Measurements from ENCODE around the gene PGM3. TPM values are rescaled to one million over a fixed set of nuclear protein-coding genes. Genes with fewer than 3 reads are reported as not detected.

PGM3 gene
- total RNA-seq, 2 donors from 2014 or later = 78.3 to 101 TPM

DNA sequence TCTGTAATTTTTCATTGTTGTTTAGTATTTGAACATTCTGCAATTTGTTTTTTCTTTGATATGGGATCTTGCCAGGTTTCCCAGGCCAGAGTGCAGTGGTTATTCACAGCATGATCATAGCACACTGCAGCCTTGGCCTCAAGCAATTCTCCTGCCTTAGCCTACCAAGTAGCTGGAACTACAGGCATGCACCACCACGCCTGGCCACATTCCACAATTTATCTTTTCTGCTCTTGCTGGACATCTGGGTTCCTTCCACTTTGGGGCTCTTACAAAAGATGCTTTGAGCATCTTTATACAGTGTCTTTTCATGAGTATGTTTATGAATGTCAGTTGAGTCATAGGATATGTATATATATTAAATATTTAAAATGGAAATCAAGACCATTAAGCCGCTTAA, 42.0 kb downstream of the PGM3 start:
- WGBS, 2 experiments (ENCODE audit: insufficient coverage in 1 of 2, insufficient read length in 1 of 2) = 87% methylated on average over 2 of the region's 2 CpGs; no CpG with 5 or more reads in 1 of the 2 experiments

GRCh38 chr6:83138758-83139157, 54.3 kb downstream of the PGM3 start:
- Histone ChIP-seq H3K9me3 (ENCODE audit: control insufficient read depth, low read length) (no peaks in the 10 kb centered on the region), H3K4me3 (ENCODE audit: low read length) (no peak overlapping the region), H3K27me3 (ENCODE audit: control insufficient read depth, insufficient read depth, low read length, poor library complexity, severe bottlenecking) (no peaks in the 10 kb centered on the region), H3K27ac (ENCODE audit: low read depth, low read length) (no peak overlapping the region), H3K36me3 (ENCODE audit: control insufficient read depth, insufficient read depth, low read length) (peaks cover 87% of the 10 kb centered on the region), H3K9ac (ENCODE audit: extremely low read depth, low read length, poor library complexity, severe bottlenecking) (no peak overlapping the region), H3K4me1 (ENCODE audit: control insufficient read depth, insufficient read depth, low read length) (no peaks in the 10 kb centered on the region)
- no peaks in the 10 kb centered on the region for H3K9me3 Mint-ChIP-seq
- no peak for DNase-seq
- TF ChIP-seq, protein P1, sequence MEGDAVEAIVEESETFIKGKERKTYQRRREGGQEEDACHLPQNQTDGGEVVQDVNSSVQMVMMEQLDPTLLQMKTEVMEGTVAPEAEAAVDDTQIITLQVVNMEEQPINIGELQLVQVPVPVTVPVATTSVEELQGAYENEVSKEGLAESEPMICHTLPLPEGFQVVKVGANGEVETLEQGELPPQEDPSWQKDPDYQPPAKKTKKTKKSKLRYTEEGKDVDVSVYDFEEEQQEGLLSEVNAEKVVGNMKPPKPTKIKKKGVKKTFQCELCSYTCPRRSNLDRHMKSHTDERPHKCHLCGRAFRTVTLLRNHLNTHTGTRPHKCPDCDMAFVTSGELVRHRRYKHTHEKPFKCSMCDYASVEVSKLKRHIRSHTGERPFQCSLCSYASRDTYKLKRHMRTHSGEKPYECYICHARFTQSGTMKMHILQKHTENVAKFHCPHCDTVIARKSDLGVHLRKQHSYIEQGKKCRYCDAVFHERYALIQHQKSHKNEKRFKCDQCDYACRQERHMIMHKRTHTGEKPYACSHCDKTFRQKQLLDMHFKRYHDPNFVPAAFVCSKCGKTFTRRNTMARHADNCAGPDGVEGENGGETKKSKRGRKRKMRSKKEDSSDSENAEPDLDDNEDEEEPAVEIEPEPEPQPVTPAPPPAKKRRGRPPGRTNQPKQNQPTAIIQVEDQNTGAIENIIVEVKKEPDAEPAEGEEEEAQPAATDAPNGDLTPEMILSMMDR (conservative IDR thresholded peaks at IDR 0.05) = no peak
- no peak overlapping the region for H3K4me3 Mint-ChIP-seq
- H3K36me3 Mint-ChIP-seq (ENCODE audit: low read depth) = peaks cover 42% of the 10 kb centered on the region
- H3K27me3 Mint-ChIP-seq (ENCODE audit: insufficient read depth) = no peaks in the 10 kb centered on the region
- H3K4me1 Mint-ChIP-seq = no peaks in the 10 kb centered on the region
- no peak overlapping the region for H3K27ac Mint-ChIP-seq
- WGBS, 2 experiments (ENCODE audit: insufficient coverage in 1 of 2, insufficient read length in 1 of 2) = 94 to 95% methylated on average over 2 to 3 of the region's 3 CpGs

More for the DNA sequence above, 42.0 kb downstream of the PGM3 start:
- Mint-ChIP-seq H3K27me3 (ENCODE audit: insufficient read depth) (no peaks in the 10 kb centered on the region), H3K4me3 (no peak overlapping the region), H3K4me1 (no peaks in the 10 kb centered on the region), H3K9me3 (no peaks in the 10 kb centered on the region), H3K36me3 (ENCODE audit: low read depth) (peaks cover 44% of the 10 kb centered on the region), H3K27ac (no peak overlapping the region)
- no peak overlapping the region for H3K4me3 ChIP-seq (ENCODE audit: low read length)
- H3K27me3 ChIP-seq (ENCODE audit: control insufficient read depth, insufficient read depth, low read length, poor library complexity, severe bottlenecking) = no peaks in the 10 kb centered on the region
- no peaks in the 10 kb centered on the region for H3K4me1 ChIP-seq (ENCODE audit: control insufficient read depth, insufficient read depth, low read length)
- H3K9ac ChIP-seq (ENCODE audit: extremely low read depth, low read length, poor library complexity, severe bottlenecking) = no peak overlapping the region
- H3K9me3 ChIP-seq (ENCODE audit: control insufficient read depth, low read length) = no peaks in the 10 kb centered on the region
- H3K27ac ChIP-seq (ENCODE audit: low read depth, low read length) = no peak overlapping the region
- no peak for DNase-seq
- H3K36me3 ChIP-seq (ENCODE audit: control insufficient read depth, insufficient read depth, low read length) = peaks cover 66% of the 10 kb centered on the region
- TF ChIP-seq, protein P1 (conservative IDR thresholded peaks at IDR 0.05) = no peak

DNA sequence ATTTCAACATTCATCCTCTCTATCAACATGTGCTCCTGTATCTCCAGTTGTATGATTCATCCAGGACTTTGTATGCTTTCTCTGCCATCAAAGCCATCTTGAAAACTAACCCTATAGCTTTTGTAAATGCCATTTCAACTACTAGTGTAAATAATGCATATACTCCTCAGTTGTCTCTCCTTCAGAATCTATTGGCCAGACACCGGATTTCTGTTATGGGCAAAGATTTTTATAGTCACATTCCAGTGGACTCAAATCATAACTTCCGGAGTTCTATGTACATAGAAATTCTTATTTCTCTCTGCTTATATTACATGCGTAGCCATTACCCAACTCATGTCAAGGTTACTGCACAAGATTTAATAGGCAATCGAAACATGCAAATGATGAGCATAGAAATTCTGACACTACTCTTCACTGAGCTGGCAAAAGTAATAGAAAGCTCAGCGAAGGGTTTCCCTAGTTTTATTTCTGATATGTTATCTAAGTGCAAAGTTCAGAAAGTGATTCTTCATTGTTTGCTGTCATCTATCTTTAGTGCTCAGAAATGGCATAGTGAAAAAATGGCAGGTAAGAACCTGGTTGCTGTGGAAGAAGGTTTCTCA, 54.8 kb downstream of the PGM3 start:
- Mint-ChIP-seq H3K27me3 (ENCODE audit: insufficient read depth) (no peaks in the 10 kb centered on the region), H3K9me3 (no peaks in the 10 kb centered on the region), H3K4me1 (no peaks in the 10 kb centered on the region), H3K36me3 (ENCODE audit: low read depth) (peaks cover 38% of the 10 kb centered on the region), H3K4me3 (no peak overlapping the region), H3K27ac (no peak overlapping the region)
- no peak for DNase-seq
- 94 to 95% methylated on average over 4 to 5 of the region's 5 CpGs for WGBS, 2 experiments (ENCODE audit: insufficient coverage in 1 of 2, insufficient read length in 1 of 2)
- H3K9me3 ChIP-seq (ENCODE audit: control insufficient read depth, low read length) = no peaks in the 10 kb centered on the region
- no peak overlapping the region for H3K27ac ChIP-seq (ENCODE audit: low read depth, low read length)
- H3K4me3 ChIP-seq (ENCODE audit: low read length) = no peak overlapping the region
- TF ChIP-seq, protein P1 (conservative IDR thresholded peaks at IDR 0.05) = no peak
- H3K27me3 ChIP-seq (ENCODE audit: control insufficient read depth, insufficient read depth, low read length, poor library complexity, severe bottlenecking) = no peaks in the 10 kb centered on the region
- H3K36me3 ChIP-seq (ENCODE audit: control insufficient read depth, insufficient read depth, low read length) = peaks cover 83% of the 10 kb centered on the region
- no peak overlapping the region for H3K9ac ChIP-seq (ENCODE audit: extremely low read depth, low read length, poor library complexity, severe bottlenecking)
- H3K4me1 ChIP-seq (ENCODE audit: control insufficient read depth, insufficient read depth, low read length) = no peaks in the 10 kb centered on the region

Data from endodermal cell (in vitro differentiated cells).